Stimulated activated effector memory CD8-positive, alpha-beta T cell treated with anti-CD3 and anti-CD28 coated beads, Interleukin-12 subunit alpha, Interleukin-12 subunit beta, amount 100 ng/mL, for 72 hours (primary cell): ENCODE data around the gene MAGI2.
"Not testable (repeated sequence)": the region's sequence is repeated elsewhere in the genome, so short reads cannot be mapped to it uniquely, and the experiment has no call there.

ENCODE experiments used
- ATAC-seq: fragments of 150-1000 bp; cut with Tn5 transposase; 2 replicates; pipeline ENCODE4 v1.10.0; 2021
- DNase-seq, 2 donors: peaks; one replicate each; pipeline ENCODE4 v3.0.0; 2021 to 2022; ENCODE audit warnings: low spot score in 2 of 2
- H3K27ac Mint-ChIP-seq: one replicate; pipeline ENCODE4 v1.8.0; 2022; ENCODE audit warnings: mild to moderate bottlenecking, mixed read lengths
- H3K36me3 Mint-ChIP-seq: one replicate; pipeline ENCODE4 v1.8.0; 2022; ENCODE audit warnings: mild to moderate bottlenecking, mixed read lengths
- H3K4me1 Mint-ChIP-seq: one replicate; pipeline ENCODE4 v1.8.0; 2022; ENCODE audit warnings: mixed read lengths
- H3K4me3 Mint-ChIP-seq: one replicate; pipeline ENCODE4 v1.8.0; 2022; ENCODE audit warnings: mild to moderate bottlenecking, mixed read lengths
- H3K9me3 Mint-ChIP-seq: one replicate; pipeline ENCODE4 v1.8.0; 2022; ENCODE audit warnings: mixed read lengths

Gene MAGI2

DNA sequence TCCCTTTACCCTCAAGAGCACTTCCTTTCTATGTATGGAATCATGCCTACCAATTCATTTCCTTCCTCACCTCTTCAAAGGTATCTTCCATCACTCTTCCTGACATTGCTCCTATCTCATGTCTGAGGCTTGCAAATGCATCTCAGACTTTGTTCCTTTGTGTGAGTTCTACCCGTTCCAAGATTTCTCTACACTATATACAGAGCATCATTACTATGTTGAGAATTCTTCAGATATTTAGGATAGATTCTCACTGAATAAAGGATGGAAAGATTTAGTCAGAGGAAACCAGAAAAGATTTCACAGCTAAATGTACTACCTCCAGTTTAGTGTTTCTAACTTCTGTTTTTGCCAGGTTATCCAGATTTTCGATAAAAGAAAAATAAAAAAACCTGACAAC lies 1192.2 kb downstream of the MAGI2 start:
- ATAC-seq = no peak
- Mint-ChIP-seq H3K27ac (no peak overlapping the region), H3K4me1 (no peaks in the 10 kb centered on the region), H3K9me3 (no peaks in the 10 kb centered on the region), H3K4me3 (no peak overlapping the region), H3K36me3 (no peaks in the 10 kb centered on the region)
- no peak for DNase-seq

DNA sequence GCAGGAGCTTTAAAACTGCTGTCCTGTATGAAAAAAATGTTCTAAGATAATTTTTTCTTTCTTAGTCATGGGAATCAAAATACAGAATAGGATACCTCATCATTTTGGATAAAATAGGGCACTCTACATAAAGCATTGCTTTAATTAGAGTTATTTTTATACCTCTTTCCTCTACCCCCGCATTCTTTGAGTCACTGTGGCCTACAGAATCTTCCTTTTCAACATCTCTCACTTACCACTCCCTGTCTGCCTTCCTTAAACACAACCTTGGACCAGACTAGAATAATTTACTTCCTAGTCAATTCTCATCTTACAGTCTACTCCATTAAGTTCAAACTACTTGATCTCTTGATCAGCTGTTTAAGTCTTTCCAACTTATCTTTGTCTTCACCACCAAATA lies 1192.6 kb downstream of the MAGI2 start:
- Mint-ChIP-seq H3K36me3 (no peaks in the 10 kb centered on the region), H3K4me1 (no peaks in the 10 kb centered on the region), H3K4me3 (no peak overlapping the region), H3K9me3 (no peaks in the 10 kb centered on the region), H3K27ac (no peak overlapping the region)
- no peak for ATAC-seq
- no peak for DNase-seq

DNA sequence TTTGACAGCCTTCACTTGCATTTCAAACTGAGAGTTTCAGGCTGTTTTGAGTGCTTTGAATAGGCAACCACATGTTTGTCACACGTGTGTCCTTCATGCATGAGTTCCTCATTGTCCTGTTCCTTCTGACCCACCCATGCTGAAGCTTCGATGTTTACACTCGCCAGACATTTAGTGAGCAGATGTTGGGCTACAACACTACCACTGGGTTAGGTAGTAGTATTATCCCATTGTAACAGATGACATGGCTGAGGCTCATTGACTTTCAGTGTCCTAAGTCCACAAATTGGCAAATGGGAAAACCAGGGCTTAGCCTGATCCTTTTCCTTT lies 1198.8 kb downstream of the MAGI2 start:
- Mint-ChIP-seq H3K9me3 (no peaks in the 10 kb centered on the region), H3K4me1 (no peaks in the 10 kb centered on the region), H3K36me3 (no peaks in the 10 kb centered on the region), H3K4me3 (no peak overlapping the region), H3K27ac (no peak overlapping the region)
- DNase-seq = no peak
- no peak for ATAC-seq

DNA sequence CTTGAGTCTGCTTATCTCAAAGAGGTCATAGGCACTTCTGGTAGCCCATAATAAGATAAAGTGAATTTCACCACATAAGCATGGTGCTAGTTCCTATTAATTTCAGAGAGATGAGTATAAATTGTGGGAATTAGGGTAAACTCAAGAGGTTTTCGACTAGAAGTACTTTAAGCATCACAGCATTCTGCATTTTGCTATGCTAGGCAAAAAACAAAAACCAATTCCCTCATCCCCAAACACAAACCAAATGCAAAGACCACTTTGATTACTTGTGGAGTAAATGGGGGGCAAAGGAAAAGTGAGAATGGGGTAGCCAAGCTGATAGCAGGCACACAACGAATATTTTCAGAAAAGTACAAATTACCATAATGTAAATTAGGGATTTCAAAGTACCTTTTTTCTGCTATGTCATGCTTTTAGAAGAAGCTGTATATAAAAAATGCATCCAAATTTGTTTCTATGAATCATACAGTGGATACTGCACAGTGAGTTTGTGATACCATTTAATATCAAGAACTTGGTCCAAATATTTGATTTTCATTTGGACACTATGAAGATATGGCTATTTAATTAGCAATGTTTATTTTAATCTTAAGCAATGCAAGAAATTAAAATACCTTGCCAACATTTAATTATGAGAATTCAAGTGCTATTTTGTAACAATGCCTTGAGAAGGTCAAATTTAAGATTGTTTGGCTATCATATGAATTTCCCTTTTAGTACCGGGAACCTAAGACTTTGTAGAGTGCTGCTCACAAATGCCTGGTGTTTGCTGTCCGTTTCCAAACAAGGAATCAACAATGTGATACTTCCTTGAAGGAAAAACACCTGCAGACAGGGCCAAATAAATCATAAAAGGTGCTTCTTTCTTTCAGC lies 1199.4 kb downstream of the MAGI2 start:
- Mint-ChIP-seq H3K27ac (no peak overlapping the region), H3K9me3 (no peaks in the 10 kb centered on the region), H3K4me3 (no peak overlapping the region), H3K36me3 (no peaks in the 10 kb centered on the region), H3K4me1 (no peaks in the 10 kb centered on the region)
- no peak for ATAC-seq
- DNase-seq = no peak

DNA sequence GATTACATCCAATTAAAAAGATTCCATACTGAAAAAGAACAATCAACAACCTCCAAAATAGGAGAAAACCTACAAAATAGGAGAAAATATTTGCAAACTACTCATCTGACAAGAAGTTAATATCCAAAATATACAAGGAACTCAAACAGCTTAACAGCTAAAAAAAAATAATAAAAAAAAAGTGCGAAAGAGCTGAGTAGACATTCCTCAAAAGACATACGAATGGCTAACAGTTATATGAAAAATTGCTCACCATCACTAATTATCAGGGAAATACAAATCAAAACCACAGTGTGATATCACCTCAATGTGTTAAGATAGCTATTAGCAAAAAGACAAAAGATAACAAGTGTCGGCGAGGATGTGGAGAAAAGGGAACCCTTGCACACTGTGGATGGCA lies 1204.6 kb downstream of the MAGI2 start:
- no peak overlapping the region for H3K4me3 Mint-ChIP-seq
- no peaks in the 10 kb centered on the region for H3K36me3 Mint-ChIP-seq

DNA sequence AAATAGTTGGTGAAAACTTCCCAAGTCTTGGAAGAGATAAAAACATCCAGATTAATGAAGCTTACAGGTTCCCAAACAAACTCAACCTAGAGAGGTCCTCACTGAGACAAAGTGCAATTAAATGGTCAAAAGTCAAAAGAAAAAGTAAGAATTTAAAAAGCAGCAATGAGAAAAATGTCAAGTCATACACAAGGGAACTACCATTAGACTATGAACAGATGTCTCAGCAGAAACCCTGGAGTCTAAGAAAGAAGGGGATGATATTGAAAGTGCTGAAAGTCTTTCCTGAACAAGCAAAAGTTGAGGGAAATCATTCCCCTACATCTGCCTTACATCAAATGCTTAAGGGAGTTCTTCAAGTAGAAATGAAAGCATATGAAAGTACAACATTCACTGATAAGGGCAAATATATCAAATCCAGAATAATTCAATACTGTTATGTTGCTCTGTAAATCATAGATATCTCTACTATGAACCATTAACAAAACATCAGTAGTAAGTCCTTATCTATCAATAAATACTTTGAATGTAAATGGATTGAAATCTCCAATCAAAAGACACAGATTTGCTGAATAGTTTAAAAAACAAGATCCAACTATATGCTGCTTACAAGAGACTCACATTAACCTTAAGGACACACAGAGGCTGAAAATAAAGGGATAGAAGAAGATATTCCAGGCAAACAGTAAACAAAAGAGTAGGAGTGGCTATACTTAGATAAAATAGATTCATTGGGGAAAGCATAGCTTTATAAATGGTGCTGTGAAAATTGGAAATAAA lies 1205.4 kb downstream of the MAGI2 start:
- Mint-ChIP-seq H3K4me1 (no peaks in the 10 kb centered on the region), H3K36me3 (no peaks in the 10 kb centered on the region), H3K27ac (no peak overlapping the region), H3K9me3 (peaks cover 12% of the 10 kb centered on the region), H3K4me3 (no peak overlapping the region)
- DNase-seq = no peak
- ATAC-seq = no peak

More for the DNA sequence above, 1204.6 kb downstream of the MAGI2 start:
- H3K4me1 Mint-ChIP-seq = no peaks in the 10 kb centered on the region
- H3K27ac Mint-ChIP-seq = no peak overlapping the region
- H3K9me3 Mint-ChIP-seq = peaks cover 12% of the 10 kb centered on the region
- DNase-seq (no peak), ATAC-seq (no peak)

DNA sequence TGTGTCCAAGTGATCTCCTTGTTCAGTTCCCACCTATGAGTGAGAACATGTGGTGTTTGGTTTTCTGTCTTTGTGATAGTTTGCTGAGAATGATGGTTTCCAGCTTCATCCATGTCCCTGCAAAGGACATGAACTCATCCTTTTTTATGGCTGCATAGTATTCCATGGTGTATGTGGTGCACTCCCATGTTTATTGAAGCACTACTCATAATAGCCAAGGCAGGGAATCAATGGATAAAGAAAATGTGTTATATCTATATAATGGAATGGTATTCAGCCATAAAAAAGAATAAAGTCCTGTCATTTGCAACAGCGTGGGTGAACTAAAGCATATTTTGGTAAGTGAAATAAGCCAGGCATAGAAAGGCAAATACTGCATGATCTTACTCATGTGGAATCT lies 1213.3 kb downstream of the MAGI2 start:
- H3K9me3 Mint-ChIP-seq = peaks cover 18% of the 10 kb centered on the region
- not testable (repeated sequence) for DNase-seq

DNA sequence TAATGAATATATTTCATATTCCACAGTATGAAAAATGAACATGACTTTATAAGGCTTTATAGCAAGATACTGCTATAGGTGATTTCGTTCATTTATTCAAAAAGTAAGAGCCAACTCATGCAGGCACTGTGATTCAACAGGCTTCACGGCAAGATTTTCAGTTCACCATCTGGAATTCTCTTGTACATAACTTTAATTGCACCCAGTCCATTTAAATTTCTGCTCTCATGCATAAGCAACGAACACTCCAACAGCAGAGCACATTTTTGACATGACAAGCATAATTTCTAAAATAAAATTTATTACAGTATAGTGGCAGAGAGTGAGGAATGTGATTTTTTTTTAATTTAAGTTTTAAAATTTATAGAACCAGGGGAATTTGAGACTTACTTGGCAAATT lies 1218.8 kb downstream of the MAGI2 start:
- no peak overlapping the region for H3K27ac Mint-ChIP-seq
- ATAC-seq (no peak), DNase-seq (no peak)
- peaks cover 15% of the 10 kb centered on the region for H3K9me3 Mint-ChIP-seq
- H3K4me1 Mint-ChIP-seq = no peaks in the 10 kb centered on the region
- no peak overlapping the region for H3K4me3 Mint-ChIP-seq
- no peaks in the 10 kb centered on the region for H3K36me3 Mint-ChIP-seq

More for the DNA sequence above, 1213.3 kb downstream of the MAGI2 start:
- H3K27ac Mint-ChIP-seq, ATAC-seq, H3K36me3 Mint-ChIP-seq, H3K4me3 Mint-ChIP-seq, H3K4me1 Mint-ChIP-seq: not testable (repeated sequence)

DNA sequence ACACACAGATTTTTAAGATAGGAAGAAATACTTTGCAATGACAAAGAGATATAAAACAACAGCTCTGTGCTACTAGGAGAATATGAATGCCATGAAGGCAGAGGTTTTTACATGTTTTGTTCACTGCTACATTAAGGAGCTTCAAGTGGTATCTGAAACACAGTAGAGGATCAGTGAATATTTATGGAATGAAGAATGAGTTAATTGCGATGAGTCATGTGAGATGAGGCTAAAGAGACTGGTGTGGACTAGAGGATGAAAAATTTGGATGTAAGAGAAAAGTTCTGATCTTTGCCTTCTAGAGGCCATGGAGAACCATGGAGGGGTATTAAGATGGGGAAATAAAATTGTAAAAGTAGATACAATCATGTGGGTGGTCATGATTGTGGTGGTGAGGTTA lies 1220.7 kb downstream of the MAGI2 start:
- Mint-ChIP-seq H3K4me1 (no peaks in the 10 kb centered on the region), H3K36me3 (no peaks in the 10 kb centered on the region), H3K9me3 (peaks cover 7% of the 10 kb centered on the region), H3K27ac (no peak overlapping the region), H3K4me3 (no peak overlapping the region)
- no peak for ATAC-seq
- no peak for DNase-seq

DNA sequence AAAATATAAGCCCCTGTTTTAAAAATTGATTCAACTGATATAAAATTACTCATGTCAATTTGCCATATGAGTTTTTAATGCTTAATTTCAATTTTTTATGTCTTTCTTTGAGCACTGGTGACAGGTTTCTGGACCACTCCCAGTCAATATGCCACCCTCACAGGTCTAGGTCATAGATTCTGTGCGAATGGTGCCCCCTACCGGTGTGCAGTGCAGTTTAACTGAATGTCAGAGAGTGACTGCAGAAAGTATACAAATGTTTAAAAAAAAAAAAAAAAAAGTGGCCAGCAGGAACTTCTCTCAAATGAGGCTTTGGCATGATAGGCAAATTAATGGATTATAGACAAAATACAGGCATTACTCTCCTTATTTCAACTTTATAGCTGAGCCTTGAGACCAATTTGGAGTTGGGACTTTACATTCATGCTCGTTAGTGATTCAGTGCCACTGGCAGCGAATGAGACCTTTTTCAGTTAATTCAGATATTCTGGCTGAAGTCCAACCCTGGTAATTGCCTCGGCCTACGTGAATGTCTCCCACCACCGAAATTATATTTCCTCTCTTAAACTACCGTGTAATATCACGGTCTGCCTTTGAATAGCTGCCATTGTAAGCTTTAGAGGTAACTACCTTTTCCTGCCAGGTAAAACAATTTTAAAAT lies 1227.3 kb downstream of the MAGI2 start:
- ATAC-seq (no peak), DNase-seq (peak in 1 of 2 donors; percentile 52)
- Mint-ChIP-seq H3K4me3 (no peak overlapping the region), H3K36me3 (no peaks in the 10 kb centered on the region), H3K9me3 (no peaks in the 10 kb centered on the region), H3K27ac (no peak overlapping the region), H3K4me1 (no peaks in the 10 kb centered on the region)

DNA sequence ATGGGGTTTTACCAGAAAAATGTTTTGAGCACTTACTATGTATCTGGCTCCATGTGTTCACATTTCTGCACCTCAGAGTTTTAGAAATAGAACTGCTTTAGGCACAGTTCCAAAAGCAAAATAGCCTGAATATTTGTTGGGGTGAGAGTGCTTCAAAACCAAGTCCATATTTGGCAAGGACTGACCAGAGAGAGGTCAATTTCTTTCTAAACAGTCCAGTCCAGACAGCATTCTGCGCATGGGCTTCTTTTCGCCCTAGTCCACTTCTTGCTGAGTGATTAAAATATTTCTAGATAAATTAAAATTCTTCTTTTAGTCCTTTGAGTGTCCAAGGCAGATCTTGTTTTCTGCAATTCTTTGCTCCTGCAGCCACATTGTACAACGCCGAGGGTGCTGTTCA lies 1227.9 kb downstream of the MAGI2 start:
- DNase-seq (no peak), ATAC-seq (no peak)
- H3K9me3 Mint-ChIP-seq = peaks cover 2% of the 10 kb centered on the region
- H3K36me3 Mint-ChIP-seq = no peaks in the 10 kb centered on the region
- no peak overlapping the region for H3K27ac Mint-ChIP-seq
- H3K4me3 Mint-ChIP-seq = no peak overlapping the region
- no peaks in the 10 kb centered on the region for H3K4me1 Mint-ChIP-seq

DNA sequence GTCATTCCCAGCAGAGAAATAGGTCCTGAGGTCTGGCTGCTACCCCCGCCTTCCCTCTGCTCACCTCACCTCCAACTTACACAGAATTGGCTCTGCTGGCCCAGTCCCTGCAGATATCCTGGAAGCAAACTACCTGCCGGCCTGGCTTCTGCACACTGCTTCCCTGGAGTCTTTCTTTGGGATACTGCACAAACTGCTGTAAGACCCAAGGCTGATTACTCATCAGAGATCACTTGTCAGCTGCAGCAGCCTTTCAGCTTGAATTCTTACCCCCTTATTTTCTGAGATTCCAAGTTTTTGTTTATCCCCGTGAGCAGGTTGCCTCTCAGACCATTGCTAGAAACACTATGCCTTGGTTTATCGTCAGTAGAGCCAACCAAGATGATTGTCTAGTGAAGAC lies 1228.5 kb downstream of the MAGI2 start:
- ATAC-seq (no peak), DNase-seq (no peak)
- Mint-ChIP-seq H3K36me3 (no peaks in the 10 kb centered on the region), H3K27ac (no peak overlapping the region), H3K4me3 (no peak overlapping the region), H3K9me3 (peaks cover 2% of the 10 kb centered on the region), H3K4me1 (no peaks in the 10 kb centered on the region)

DNA sequence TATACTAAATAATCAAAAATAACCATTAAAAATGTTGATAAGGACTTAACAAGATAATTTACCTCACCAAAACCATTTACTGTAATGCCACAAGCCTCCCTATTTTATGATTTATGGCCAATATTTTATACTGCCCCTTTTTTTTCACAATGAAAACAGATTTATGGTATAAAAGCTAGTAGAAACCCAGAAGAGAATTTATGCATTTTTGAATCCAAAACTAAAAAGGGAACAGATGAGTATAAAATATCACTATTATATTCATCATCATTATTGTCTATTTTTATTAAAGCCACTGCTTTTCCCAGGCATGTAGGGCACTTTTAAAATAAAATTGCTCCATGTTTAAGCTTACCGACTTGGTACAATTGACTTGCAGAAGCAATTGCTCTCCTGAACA lies 1229.9 kb downstream of the MAGI2 start:
- peaks cover 2% of the 10 kb centered on the region for H3K9me3 Mint-ChIP-seq
- H3K36me3 Mint-ChIP-seq = no peaks in the 10 kb centered on the region
- H3K4me1 Mint-ChIP-seq = no peaks in the 10 kb centered on the region
- no peak overlapping the region for H3K27ac Mint-ChIP-seq
- ATAC-seq = no peak
- no peak for DNase-seq
- no peak overlapping the region for H3K4me3 Mint-ChIP-seq

DNA sequence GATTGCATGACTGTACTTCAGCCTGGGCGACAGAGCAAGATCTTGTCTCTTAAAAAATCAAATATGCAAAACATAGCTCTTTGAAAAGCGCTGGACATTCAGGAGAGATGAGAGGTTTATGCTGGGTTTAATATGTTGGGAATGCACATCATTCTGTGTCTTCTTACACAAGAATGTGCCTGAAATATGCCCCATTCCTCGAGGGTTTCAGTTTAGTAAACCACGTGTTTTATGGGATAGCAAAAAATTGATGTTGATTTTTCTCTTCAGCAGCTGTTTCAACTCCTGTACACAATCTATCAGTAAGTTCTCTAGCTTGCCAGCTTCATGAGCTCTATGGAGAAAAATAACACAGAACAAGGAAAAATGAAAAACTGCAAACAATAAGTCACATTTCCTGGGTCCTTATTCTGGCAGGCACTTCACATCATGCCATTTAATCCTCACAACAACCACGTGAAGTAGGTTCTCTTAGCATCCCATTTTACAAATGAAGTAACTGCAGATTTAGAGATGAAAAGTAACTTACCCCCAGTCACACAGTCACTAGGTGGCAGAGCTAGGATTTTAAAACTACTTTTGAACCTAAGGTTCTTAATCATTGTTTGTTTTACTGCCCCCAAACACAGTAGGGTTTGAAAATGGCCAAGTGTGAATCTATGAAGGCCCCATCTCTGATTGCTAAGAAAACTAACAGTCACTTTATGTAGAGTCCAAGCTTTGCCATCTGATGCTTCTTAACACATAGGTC lies 1231.3 kb downstream of the MAGI2 start:
- no peak for ATAC-seq
- H3K9me3 Mint-ChIP-seq = peaks cover 2% of the 10 kb centered on the region
- H3K27ac Mint-ChIP-seq = no peak overlapping the region
- DNase-seq = no peak
- no peak overlapping the region for H3K4me3 Mint-ChIP-seq
- no peaks in the 10 kb centered on the region for H3K36me3 Mint-ChIP-seq
- H3K4me1 Mint-ChIP-seq = no peaks in the 10 kb centered on the region

DNA sequence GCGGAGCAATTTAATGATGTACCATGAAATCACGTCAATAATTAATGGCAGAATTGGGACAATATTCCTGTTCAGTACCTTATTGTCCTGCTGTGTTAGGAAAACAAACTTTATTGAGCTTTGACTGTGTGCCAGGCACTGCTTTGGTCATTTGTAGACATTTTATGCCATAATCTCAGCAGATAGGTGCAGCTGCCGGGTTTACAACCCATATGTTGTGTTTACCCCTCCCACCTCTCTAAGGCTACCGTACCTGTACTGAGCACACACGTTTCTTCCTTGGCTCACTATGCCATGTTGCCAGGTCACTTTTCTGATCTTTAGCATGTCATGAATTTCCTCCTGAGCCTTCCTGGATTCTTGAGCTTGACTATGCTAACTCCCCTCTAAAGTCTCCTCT lies 1232.7 kb downstream of the MAGI2 start:
- ATAC-seq (no peak), DNase-seq (no peak)
- H3K4me1 Mint-ChIP-seq = no peaks in the 10 kb centered on the region
- no peak overlapping the region for H3K4me3 Mint-ChIP-seq
- peaks cover 2% of the 10 kb centered on the region for H3K9me3 Mint-ChIP-seq
- no peaks in the 10 kb centered on the region for H3K36me3 Mint-ChIP-seq
- H3K27ac Mint-ChIP-seq = no peak overlapping the region
